ENCODE measurements around the gene ACSL4.
A peak's percentile ranks its signal among the peaks of the same experiment; 100 is the strongest.
"Not testable (repeated sequence)": the region's sequence is repeated elsewhere in the genome, so short reads cannot be mapped to it uniquely, and the experiment has no call there.

The ACSL4 gene

DNA sequence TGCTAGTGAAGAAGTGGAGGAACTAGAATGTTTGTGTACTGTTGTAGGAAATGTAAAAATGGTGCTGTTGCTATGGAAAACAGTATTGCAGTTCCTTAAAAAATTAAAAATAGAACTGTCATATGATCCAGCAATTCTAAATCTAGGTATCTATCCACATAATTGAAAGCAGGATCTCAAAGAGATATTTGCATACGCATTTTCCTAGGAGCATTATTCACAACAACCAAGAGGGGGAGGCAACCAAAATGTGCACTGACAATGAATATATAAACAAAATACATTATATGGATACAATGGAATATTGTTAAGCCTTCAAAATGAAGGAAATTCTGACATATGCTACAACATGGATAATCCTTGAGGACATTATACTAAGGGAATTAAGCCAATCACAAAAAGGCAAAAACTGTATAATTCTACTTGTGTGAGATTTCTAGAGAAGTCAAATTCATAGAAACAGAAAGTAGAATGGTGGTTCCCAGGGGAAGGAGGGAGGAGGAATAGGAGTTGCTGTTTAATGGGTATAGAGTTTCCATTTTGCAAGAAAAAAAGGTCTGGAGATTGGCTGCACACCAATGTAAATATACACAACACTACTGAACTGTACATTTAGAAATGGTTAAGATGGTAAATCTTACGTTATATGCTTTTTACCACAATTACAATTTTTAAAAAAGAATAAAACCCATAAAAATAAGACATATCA is 72.5 kb downstream of the ACSL4 start:
- no peak for DNase-seq

GRCh38 chrX:109658391-109658790 is 74.7 kb downstream of the ACSL4 start:
- no peak for DNase-seq

DNA sequence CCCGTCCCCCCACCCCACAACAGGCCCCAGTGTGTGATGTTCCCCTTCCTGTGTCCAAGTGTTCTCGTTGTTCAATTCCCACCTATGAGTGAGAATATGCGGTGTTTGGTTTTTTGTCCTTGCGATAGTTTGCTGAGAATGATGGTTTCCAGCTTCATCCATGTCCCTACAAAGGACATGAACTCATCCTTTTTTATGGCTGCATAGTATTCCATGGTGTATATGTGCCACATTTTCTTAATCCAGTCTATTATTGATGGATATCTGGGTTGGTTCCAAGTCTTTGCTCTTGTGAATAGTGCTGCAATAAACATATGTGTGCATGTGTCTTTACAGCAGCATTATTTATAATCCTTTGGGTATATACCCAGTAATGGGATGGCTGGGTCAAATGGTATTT is 75.7 kb downstream of the ACSL4 start:
- DNase-seq = not testable (repeated sequence)

- DNase-seq = no peak
These were observed 76.3 kb downstream of the ACSL4 start for GRCh38 chrX:109656774-109657173.

GRCh38 chrX:109655502-109656201 is 77.4 kb downstream of the ACSL4 start:
- DNase-seq = no peak

DNA sequence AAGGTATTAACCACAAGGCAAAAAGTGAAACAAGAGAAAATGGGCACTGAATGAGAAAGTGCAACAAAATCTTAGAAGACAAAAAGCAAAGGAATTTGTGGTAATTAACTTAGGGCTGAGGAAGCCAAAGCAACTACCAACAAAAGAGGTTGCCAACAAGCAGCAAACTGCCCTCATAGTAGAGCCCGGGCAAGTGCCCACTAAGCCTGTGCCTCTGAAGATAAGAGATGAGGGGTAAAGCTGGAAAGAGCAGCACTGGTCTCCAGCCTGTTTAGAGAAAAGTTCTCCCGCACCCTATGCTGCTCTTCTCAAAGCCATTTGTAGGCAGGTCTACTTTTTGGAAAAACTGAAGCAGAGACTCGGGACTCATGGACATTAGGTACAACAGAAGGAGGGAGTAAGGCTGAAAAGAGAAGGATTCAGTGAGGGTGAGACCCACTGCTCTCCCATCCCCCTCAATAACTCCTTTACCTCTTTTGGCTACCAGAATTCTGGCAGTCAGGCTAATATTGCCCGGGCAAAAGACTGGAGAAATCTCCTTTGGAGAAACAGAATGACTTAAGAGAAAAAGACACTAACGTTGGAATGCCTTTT is 78.4 kb downstream of the ACSL4 start:
- no peak for DNase-seq

DNA sequence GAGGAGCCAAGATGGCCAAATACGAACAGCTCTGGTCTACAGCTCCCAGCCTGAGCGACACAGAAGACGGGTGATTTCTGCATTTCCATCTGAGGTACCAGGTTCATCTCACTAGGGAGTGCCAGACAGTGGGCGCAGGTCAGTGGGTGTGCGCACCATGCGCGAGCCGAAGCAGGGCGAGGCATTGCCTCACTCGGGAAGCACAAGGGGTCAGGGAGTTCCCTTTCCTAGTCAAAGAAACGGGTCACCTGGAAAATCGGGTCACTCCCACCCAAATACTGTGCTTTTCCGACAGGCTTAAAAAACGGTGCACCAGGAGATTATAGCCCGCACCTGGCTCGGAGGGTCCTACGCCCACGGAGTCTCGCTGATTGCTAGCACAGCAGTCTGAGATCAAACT is 88.4 kb downstream of the ACSL4 start:
- not testable (repeated sequence) for DNase-seq

DNA sequence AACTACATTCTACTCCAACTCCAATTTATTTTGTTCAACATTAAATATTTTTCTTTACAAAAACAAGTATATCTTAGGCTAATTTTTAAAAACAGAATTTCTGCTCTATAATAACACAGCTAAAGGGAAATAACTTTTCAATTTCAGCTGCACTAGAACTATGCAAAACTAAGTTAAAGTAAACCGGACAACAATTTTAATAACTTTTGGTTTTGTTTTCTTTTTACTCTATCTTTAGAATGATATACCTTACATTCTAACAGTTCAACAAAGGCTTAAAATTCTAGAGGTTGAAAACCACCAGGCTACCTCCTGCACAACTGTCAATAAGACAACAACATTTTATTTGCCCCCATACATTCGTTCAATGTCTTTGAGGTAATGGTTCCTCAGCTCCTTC is 89.4 kb downstream of the ACSL4 start:
- DNase-seq = no peak

- DNase-seq = no peak
These were observed 94.9 kb downstream of the ACSL4 start for GRCh38 chrX:109638158-109638557.

GRCh38 chrX:109637477-109637876 is 95.6 kb downstream of the ACSL4 start:
- not testable (repeated sequence) for DNase-seq

DNA sequence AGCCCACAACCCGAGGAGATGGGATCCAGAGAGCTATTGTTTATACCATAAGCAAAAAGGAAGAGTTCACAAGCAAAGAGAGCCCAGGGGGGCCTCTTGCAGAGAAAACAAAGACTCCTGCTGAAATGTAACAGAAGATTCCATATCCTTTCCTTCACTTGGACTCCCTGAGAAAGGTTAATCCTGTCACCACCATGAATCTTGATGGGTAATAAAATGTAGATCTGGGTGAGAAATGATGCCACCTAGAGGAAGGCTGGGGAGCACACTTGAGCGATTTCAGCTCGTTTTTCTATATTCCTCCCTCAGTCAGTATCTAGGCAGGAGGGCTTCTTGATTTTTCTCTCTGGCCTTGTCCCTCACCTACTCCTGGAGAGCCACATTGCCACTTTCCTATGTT is 97.9 kb downstream of the ACSL4 start:
- DNase-seq = peak; percentile 31

- peak; percentile 9 for DNase-seq
These were observed 100.1 kb downstream of the ACSL4 start for GRCh38 chrX:109632906-109633504.

DNA sequence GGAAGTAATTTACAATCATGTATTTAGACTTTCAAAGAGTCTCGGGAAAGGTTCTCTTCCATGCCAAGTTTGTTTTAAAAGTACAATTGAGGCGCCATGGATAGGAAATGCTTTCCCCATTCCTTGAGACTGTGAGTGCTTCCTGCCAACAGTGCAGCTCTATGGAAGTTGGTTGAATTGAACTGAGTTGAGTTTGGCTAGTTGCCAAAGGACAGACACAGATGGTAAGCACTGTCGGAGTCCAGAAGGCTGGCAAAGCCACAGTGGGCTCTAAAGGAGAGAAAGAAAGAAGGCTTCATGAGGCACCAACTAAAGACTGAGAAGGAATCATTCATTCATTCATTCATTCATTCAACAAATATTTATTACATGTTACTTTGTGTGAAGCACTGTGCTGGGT is 103.7 kb downstream of the ACSL4 start:
- peak; percentile 7 for DNase-seq

GRCh38 chrX:109626637-109627036 is 106.4 kb downstream of the ACSL4 start:
- no peak for DNase-seq

DNA sequence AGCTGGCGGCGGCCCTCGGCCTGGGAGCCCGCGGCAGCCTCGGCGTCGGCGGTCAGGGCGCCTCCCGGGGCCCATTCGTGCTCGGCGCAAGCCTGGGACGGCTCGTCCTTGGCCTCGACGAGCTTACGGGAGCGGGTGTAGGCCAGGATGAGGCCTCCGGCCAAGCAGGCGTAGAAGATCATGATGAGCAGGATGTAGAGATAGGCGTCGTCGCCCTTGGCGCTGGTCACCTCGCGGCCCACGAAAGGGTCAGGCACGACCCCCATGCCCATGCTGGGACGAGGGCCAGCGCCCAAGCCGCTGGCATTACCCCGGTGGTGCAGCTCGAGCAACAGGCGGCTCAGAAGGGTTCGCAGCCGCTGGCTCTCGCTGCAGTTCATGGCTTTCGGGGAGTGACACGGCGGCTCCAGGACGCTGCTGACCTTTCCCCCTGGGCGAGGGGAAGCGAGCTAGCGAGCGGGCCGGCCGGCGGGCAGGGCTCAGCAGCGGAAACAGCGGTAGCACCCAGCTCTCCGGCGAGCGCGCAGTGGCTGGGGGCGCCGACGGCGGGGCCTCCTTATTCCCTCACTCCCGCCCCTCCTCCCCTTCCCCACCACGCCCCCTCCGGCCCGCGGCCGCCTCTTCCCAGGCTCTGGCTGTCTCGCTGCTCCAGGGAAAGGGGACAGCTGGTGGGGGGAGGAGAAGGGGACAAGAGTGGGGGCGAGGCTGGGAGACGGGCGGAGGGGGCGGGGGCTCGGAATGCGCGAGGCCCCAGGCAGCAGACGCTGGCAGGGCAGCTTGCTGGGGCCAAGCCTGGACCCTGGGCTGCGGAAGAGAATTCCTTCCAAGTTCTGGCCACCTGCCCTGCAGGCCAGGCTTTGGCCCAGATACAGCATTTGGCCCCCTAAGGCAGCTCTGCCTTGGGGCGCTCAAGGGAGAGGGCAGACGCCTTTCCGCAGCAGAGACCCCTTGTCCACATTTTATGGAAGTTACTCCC is 108.1 kb downstream of the ACSL4 start, which contains the start of gene KCNE5:
KCNE5 (minus strand) TSS at position 532 of the 976 bp plus-strand sequence; CDS start at position 380, 152 bp downstream.
- no peak for DNase-seq

DNA sequence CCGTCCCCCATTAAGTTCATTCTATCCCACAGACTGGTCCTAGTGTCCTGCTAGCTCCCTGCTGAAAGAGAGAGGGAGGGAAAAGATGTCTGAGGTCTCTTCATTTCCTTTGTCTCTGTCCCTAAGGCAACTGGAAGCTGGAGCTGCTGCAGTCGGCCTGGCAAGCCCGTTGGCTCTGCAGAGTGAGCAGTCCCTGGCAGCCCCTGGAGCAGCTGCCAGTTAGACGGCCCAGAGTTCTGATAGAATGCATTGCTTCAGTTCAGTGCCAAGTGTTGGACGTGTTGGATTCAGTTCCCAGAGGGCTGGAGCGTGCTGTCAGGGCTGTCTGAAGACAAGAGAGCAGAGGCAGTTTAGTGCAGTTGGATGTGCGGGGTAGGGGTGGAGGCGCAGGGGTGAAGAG is 109.1 kb downstream of the ACSL4 start:
- no peak for DNase-seq

GRCh38 chrX:109622270-109622669 is 110.8 kb downstream of the ACSL4 start:
- DNase-seq = no peak

DNA sequence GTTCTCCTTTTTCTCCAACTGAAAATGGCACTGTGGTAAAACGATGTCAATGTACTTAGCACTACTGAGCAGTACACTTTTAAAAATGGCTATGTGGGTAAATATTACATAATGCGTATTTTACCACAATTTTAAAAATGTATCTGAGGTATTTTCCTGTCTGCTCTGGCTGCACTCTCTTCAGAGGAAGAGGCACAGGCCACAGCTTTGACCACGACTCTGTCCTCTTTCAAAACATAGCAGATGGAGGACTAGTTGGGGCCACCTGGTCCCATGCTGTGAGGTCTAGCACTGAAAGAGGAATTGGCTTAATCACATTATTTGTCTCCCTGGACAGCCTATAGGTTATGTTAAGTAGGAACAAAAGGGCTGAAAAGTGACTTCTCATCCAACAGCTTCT is 113.3 kb downstream of the ACSL4 start:
- DNase-seq = no peak

DNA sequence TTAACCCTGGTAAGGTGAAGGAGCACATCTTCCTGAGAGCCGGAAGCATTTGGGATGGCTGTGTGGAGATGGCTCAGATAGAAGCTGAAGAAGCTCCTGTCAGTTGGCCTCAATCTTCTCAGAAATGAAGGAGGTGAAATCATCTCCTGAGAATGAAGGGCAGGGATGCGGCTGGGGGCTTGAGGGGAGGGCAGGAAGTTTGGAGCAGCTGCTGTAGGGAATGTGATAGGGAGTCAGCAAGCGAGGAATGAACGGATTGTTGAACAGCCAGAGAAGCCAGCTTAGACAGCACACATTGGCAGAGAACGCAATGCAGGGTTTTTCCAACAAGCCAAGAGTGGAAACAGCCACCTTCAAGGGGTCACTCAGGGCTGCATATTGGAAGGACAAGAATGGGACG is 118.1 kb downstream of the ACSL4 start:
- DNase-seq = no peak

- no peak for DNase-seq
These were observed 131.6 kb downstream of the ACSL4 start for GRCh38 chrX:109601486-109601885.

GRCh38 chrX:109600237-109600651 is 132.8 kb downstream of the ACSL4 start:
- DNase-seq = no peak

DNA sequence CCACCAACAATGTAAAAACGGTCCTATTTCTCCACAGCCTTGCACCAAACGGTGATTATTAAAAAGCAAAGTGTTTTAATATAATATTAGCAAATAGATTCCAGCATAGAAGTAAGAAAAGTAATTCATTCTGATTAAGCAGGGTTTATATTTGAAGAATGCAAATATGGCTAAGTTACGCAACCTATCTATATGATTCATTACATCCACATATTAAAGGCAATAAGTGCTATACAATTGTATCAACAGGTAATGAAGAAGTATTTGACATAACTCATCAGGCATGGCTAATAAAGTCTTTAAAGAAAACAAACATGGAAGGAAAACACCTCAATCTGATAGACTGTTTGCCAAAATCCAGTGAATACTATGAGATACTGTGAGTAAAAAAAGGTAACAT is 137.0 kb downstream of the ACSL4 start:
- DNase-seq = no peak
